ENCODE measurements around the gene CDON. TPM values are rescaled to one million over a fixed set of nuclear protein-coding genes. Genes with fewer than 3 reads are reported as not detected.

CDON gene
- total and polyA plus RNA-seq, 4 donors = 1.5 to 25.6 (median 9.9) TPM

- H3K36me3 ChIP-seq (ENCODE audit: control insufficient read depth in 4 of 4, insufficient read depth in 4 of 4, low read length in 4 of 4) = no peaks in the 10 kb centered on the region
- peaks cover 0 to 15% (median 3%) of the 10 kb centered on the region in 5 donors for H3K4me1 ChIP-seq (ENCODE audit: control insufficient read depth in 5 of 5, insufficient read depth in 5 of 5, low read length in 5 of 5)
- no peaks in the 10 kb centered on the region for H3K9me3 ChIP-seq (ENCODE audit: control insufficient read depth in 4 of 4, insufficient read depth in 3 of 4, low read length in 3 of 4)
- H3K9ac ChIP-seq (ENCODE audit: insufficient read depth in 1 of 2, low read length in 2 of 2) = no peak overlapping the region
- no peak overlapping the region for H3K4me3 ChIP-seq
- peaks cover 0 to 4% (median 0%) of the 10 kb centered on the region in 3 donors for H3K27me3 ChIP-seq (ENCODE audit: control insufficient read depth in 3 of 3, insufficient read depth in 3 of 3, low read length in 2 of 3)
- TF ChIP-seq CTCF (IDR thresholded peaks at IDR 0.05; ENCODE audit: control extremely low read depth, extremely low read depth) = no peak
- WGBS, 2 donors = 39 to 67% methylated on average over 2 of the region's 2 CpGs
- ATAC-seq (ENCODE audit: insufficient read depth, low FRiP score) (no peak), DNase-seq (peak in 2 of 3 donors; percentile 37 to 51)
- H3K27ac ChIP-seq (ENCODE audit: low read depth in 1 of 2, low read length in 1 of 2) = no peak overlapping the region
Observed at GRCh38 chr11:126026579-126026978, 36.1 kb downstream of the CDON start.

GRCh38 chr11:126025822-126026221 lies 36.8 kb downstream of the CDON start:
- H3K4me3 ChIP-seq = no peak overlapping the region
- H3K9me3 ChIP-seq (ENCODE audit: control insufficient read depth in 4 of 4, insufficient read depth in 3 of 4, low read length in 3 of 4) = no peaks in the 10 kb centered on the region
- H3K27me3 ChIP-seq (ENCODE audit: control insufficient read depth in 3 of 3, insufficient read depth in 3 of 3, low read length in 2 of 3) = peaks cover 0 to 2% (median 0%) of the 10 kb centered on the region in 3 donors
- H3K4me1 ChIP-seq (ENCODE audit: control insufficient read depth in 5 of 5, insufficient read depth in 5 of 5, low read length in 5 of 5) = peaks cover 0 to 15% (median 3%) of the 10 kb centered on the region in 5 donors
- TF ChIP-seq CTCF (IDR thresholded peaks at IDR 0.05; ENCODE audit: control extremely low read depth, extremely low read depth) = no peak
- no peak for ATAC-seq (ENCODE audit: insufficient read depth, low FRiP score)
- no peak for DNase-seq
- H3K36me3 ChIP-seq (ENCODE audit: control insufficient read depth in 4 of 4, insufficient read depth in 4 of 4, low read length in 4 of 4) = peaks cover 0 to 3% (median 0%) of the 10 kb centered on the region in 4 donors
- H3K27ac ChIP-seq (ENCODE audit: low read depth in 1 of 2, low read length in 1 of 2) = no peak overlapping the region
- no peak overlapping the region for H3K9ac ChIP-seq (ENCODE audit: insufficient read depth in 1 of 2, low read length in 2 of 2)
- whole genome bisulfite sequencing, 2 donors = 55 to 100% methylated on average over 1 of the region's 1 CpG

GRCh38 chr11:126024123-126024522 lies 38.5 kb downstream of the CDON start:
- peaks cover 0 to 15% (median 3%) of the 10 kb centered on the region in 5 donors for H3K4me1 ChIP-seq (ENCODE audit: control insufficient read depth in 5 of 5, insufficient read depth in 5 of 5, low read length in 5 of 5)
- no peak for DNase-seq
- ATAC-seq (ENCODE audit: insufficient read depth, low FRiP score) = no peak
- H3K27ac ChIP-seq (ENCODE audit: low read depth in 1 of 2, low read length in 1 of 2) = no peak overlapping the region
- H3K4me3 ChIP-seq = no peak overlapping the region
- H3K9me3 ChIP-seq (ENCODE audit: control insufficient read depth in 4 of 4, insufficient read depth in 3 of 4, low read length in 3 of 4) = no peaks in the 10 kb centered on the region
- no peak for TF ChIP-seq CTCF (IDR thresholded peaks at IDR 0.05; ENCODE audit: control extremely low read depth, extremely low read depth)
- 81 to 84% methylated on average over 5 of the region's 5 CpGs for WGBS, 2 donors
- H3K36me3 ChIP-seq (ENCODE audit: control insufficient read depth in 4 of 4, insufficient read depth in 4 of 4, low read length in 4 of 4) = peaks cover 0 to 3% (median 0%) of the 10 kb centered on the region in 4 donors
- H3K27me3 ChIP-seq (ENCODE audit: control insufficient read depth in 3 of 3, insufficient read depth in 3 of 3, low read length in 2 of 3) = peaks cover 0 to 2% (median 0%) of the 10 kb centered on the region in 3 donors
- H3K9ac ChIP-seq (ENCODE audit: insufficient read depth in 1 of 2, low read length in 2 of 2) = no peak overlapping the region

- WGBS, 2 donors = 68 to 83% methylated on average over 2 of the region's 2 CpGs
- DNase-seq = no peak
- no peaks in the 10 kb centered on the region for H3K4me1 ChIP-seq (ENCODE audit: control insufficient read depth in 5 of 5, insufficient read depth in 5 of 5, low read length in 5 of 5)
Observed at GRCh38 chr11:126012852-126013251, 49.8 kb downstream of the CDON start.

More at GRCh38 chr11:126012852-126013251, 49.8 kb downstream of the CDON start:
- H3K9me3 ChIP-seq (ENCODE audit: control insufficient read depth in 4 of 4, insufficient read depth in 3 of 4, low read length in 3 of 4) = no peaks in the 10 kb centered on the region
- no peak overlapping the region for H3K9ac ChIP-seq (ENCODE audit: insufficient read depth in 1 of 2, low read length in 2 of 2)
- H3K27ac ChIP-seq (ENCODE audit: low read depth in 1 of 2, low read length in 1 of 2) = no peak overlapping the region
- no peak for TF ChIP-seq CTCF (IDR thresholded peaks at IDR 0.05; ENCODE audit: control extremely low read depth, extremely low read depth)
- no peak for ATAC-seq (ENCODE audit: insufficient read depth, low FRiP score)
- no peak overlapping the region for H3K4me3 ChIP-seq
- H3K36me3 ChIP-seq (ENCODE audit: control insufficient read depth in 4 of 4, insufficient read depth in 4 of 4, low read length in 4 of 4) = no peaks in the 10 kb centered on the region
- H3K27me3 ChIP-seq (ENCODE audit: control insufficient read depth in 3 of 3, insufficient read depth in 3 of 3, low read length in 2 of 3) = no peaks in the 10 kb centered on the region

Measured in lung (tissue), 12 donors.